ENCODE data around the gene FAM53A.

DNA sequence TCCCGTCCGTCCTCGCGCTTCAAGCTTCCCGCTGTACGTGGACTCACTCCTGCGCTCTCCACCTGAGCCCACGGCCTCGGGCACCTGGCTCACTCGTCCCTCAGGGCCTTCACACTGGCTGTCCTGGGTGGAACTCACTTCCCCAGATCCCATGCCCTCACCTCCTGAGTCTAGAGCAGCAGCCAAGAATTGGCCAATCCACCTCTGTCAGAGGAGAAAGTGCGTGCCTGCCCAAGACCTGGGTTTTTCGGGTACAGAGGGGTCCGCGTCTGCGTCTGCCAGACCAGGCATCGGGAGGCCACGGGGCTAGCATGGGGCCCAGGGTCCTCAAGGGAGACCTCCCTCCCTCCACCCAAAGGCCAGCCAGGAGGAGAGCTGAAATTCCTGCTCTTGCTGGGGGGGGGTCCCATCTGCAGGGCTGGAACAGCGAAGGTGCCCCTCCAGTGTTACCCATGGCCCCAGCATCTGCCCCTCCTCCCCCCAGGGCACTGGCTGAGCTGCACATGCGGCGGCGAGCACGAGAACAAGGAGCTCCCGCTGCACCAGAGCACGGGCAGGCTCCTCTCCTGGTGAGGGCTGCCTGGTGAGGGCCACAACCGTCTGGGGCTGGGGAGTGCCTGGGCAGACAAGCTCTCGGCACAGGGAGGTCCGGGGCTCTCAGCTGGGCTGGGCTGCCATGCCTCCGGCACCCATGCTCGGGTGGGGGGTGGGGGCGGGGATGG lies 47.5 kb downstream of the FAM53A start:
- TF ChIP-seq, protein P1, sequence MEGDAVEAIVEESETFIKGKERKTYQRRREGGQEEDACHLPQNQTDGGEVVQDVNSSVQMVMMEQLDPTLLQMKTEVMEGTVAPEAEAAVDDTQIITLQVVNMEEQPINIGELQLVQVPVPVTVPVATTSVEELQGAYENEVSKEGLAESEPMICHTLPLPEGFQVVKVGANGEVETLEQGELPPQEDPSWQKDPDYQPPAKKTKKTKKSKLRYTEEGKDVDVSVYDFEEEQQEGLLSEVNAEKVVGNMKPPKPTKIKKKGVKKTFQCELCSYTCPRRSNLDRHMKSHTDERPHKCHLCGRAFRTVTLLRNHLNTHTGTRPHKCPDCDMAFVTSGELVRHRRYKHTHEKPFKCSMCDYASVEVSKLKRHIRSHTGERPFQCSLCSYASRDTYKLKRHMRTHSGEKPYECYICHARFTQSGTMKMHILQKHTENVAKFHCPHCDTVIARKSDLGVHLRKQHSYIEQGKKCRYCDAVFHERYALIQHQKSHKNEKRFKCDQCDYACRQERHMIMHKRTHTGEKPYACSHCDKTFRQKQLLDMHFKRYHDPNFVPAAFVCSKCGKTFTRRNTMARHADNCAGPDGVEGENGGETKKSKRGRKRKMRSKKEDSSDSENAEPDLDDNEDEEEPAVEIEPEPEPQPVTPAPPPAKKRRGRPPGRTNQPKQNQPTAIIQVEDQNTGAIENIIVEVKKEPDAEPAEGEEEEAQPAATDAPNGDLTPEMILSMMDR (conservative IDR thresholded peaks at IDR 0.05; ENCODE audit: low read length): no peak
- TF ChIP-seq EZH2phosphoT487 (IDR thresholded peaks at IDR 0.05; ENCODE audit: borderline replicate concordance, low read depth, low read length): no peak
